Liver (tissue), 9 donors: ENCODE data around the gene HOXA4. TPM values are rescaled to one million over a fixed set of nuclear protein-coding genes. Genes with fewer than 3 reads are reported as not detected.

Experiments
- DNase-seq: peaks from one replicate; pipeline ENCODE4 v3.0.0-alpha.2; 2017; ENCODE audit warnings: low spot score
- H3K27ac ChIP-seq, 2 donors: one replicate each; pipeline ENCODE4 v1.7.0; 2013; ENCODE audit warnings: inconsistent platforms in 2 of 2, low read length in 2 of 2, control low read depth in 1 of 2, low read depth in 1 of 2, mild to moderate bottlenecking in 1 of 2
- H3K27me3 ChIP-seq, 4 donors: one replicate each; pipeline versions ENCODE4 v1.6.1 to v1.7.0; 2013; ENCODE audit warnings: low read length in 3 of 4, inconsistent platforms in 1 of 4, mild to moderate bottlenecking in 1 of 4, moderate library complexity in 1 of 4; ENCODE audit not compliant: control insufficient read depth in 4 of 4, insufficient read depth in 4 of 4
- H3K36me3 ChIP-seq, 4 donors: one replicate each; pipeline versions ENCODE4 v1.6.1 to v1.7.0; 2013; ENCODE audit warnings: low read length in 3 of 4, mild to moderate bottlenecking in 3 of 4, low read depth in 1 of 4, moderate library complexity in 1 of 4; ENCODE audit not compliant: control insufficient read depth in 4 of 4, insufficient read depth in 3 of 4
- H3K4me1 ChIP-seq, 4 donors: one replicate each; pipeline versions ENCODE4 v1.6.1 to v1.7.0; 2013; ENCODE audit warnings: low read length in 3 of 4, mild to moderate bottlenecking in 3 of 4, moderate library complexity in 1 of 4; ENCODE audit not compliant: control insufficient read depth in 4 of 4, insufficient read depth in 4 of 4
- H3K4me3 ChIP-seq, 3 donors: one replicate each; pipeline versions ENCODE4 v1.6.1 to v1.7.0; 2013; ENCODE audit warnings: low read length in 3 of 3, control low read depth in 1 of 3, low read depth in 1 of 3, mild to moderate bottlenecking in 1 of 3
- H3K9ac ChIP-seq, 2 donors: one replicate each; pipeline ENCODE4 v1.7.0; 2013; ENCODE audit warnings: low read length in 2 of 2, mild to moderate bottlenecking in 2 of 2, moderate library complexity in 2 of 2, control low read depth in 1 of 2, low read depth in 1 of 2
- H3K9me3 ChIP-seq, 4 donors: one replicate each; pipeline versions ENCODE4 v1.6.1 to v1.7.0; 2013; ENCODE audit warnings: low read length in 3 of 4; ENCODE audit not compliant: control insufficient read depth in 4 of 4
- EGR1 ChIP-seq, 2 donors: IDR thresholded peaks; 2 replicates each; pipeline ENCODE4 v1.6.1; 2016 to 2018; ENCODE audit warnings: antibody characterized with exemption in 2 of 2, low read depth in 2 of 2
- FOXA1 ChIP-seq: IDR thresholded peaks from 2 replicates; pipeline ENCODE4 v1.6.1; 2016; ENCODE audit warnings: antibody characterized with exemption
- GABPA ChIP-seq, 2 donors: IDR thresholded peaks in 1 of 2; conservative IDR thresholded peaks in 1 of 2; 2 replicates each; pipeline ENCODE4 v1.6.1; 2016; ENCODE audit warnings: antibody characterized with exemption in 2 of 2, mild to moderate bottlenecking in 1 of 2, moderate library complexity in 1 of 2
- HNF4A ChIP-seq, 2 donors: conservative IDR thresholded peaks; 2 replicates each; pipeline ENCODE4 v1.6.1; 2016; ENCODE audit warnings: antibody characterized with exemption in 2 of 2, mild to moderate bottlenecking in 2 of 2
- HNF4G ChIP-seq: IDR thresholded peaks from 2 replicates; pipeline ENCODE4 v1.6.1; 2016; ENCODE audit warnings: antibody characterized with exemption
- NR2F2 ChIP-seq: IDR thresholded peaks from 2 replicates; pipeline ENCODE4 v1.6.1; 2016; ENCODE audit warnings: antibody characterized with exemption
- RAD21 ChIP-seq, 2 donors: IDR thresholded peaks; 2 replicates each; pipeline ENCODE4 v1.6.1; 2016; ENCODE audit warnings: antibody characterized with exemption in 2 of 2, mild to moderate bottlenecking in 2 of 2
- REST ChIP-seq: IDR thresholded peaks from 2 replicates; pipeline ENCODE4 v1.6.1; 2016; ENCODE audit warnings: antibody characterized with exemption, mild to moderate bottlenecking
- RXRA ChIP-seq, 2 donors: IDR thresholded peaks; 2 replicates each; pipeline ENCODE4 v1.6.1; 2017 to 2018; ENCODE audit warnings: antibody characterized with exemption in 2 of 2, mild to moderate bottlenecking in 1 of 2
- TAF1 ChIP-seq: conservative IDR thresholded peaks from 2 replicates; pipeline ENCODE4 v1.6.1; 2016; ENCODE audit warnings: antibody characterized with exemption, mild to moderate bottlenecking
- WGBS: extraction: QIAGEN DNeasy Blood & Tissue Kit; methylation state at CpG from one replicate; pipeline ENCODE4 v1.1.7; 2013; 5-methylcytosine and 5-hydroxymethylcytosine counted together
- polyA plus RNA-seq, 2 donors: library from polyadenylated mRNA; stranded (reverse) in 1 of 2; unstranded in 1 of 2; fragments of 200-250 nt in 1 of 2; fragments of >200 nt in 1 of 2; fragmentation: Nextera tagmentation in 1 of 2; extraction: Ambion mirVana in 1 of 2; gene quantifications; one replicate each; pipeline versions ENCODE4 v1.2.1 to v1.2.3, GENCODE V29; 2013 to 2015
- total RNA-seq, 2 donors: library from RNA; depleted of rRNA; stranded (reverse); fragments of >200 nt; gene quantifications; one replicate each; pipeline ENCODE4 v1.2.3, GENCODE V29; 2014
- TF ChIP-seq, protein P1 (sequence below): IDR thresholded peaks from 2 replicates; pipeline ENCODE4 v1.6.1; 2016; ENCODE audit warnings: antibody characterized with exemption
- TF ChIP-seq, protein P2 (sequence below): IDR thresholded peaks from 2 replicates; pipeline ENCODE4 v1.6.1; 2016; ENCODE audit warnings: antibody characterized with exemption
- donor health status: healthy.
- donor health status: healthy.
- donor health status: healthy.
- donor health status: healthy.
- donor health status: healthy.

Gene HOXA4
- total and polyA plus RNA-seq, 4 donors = 0.17 to 1.1 (median 0.30) TPM

DNA sequence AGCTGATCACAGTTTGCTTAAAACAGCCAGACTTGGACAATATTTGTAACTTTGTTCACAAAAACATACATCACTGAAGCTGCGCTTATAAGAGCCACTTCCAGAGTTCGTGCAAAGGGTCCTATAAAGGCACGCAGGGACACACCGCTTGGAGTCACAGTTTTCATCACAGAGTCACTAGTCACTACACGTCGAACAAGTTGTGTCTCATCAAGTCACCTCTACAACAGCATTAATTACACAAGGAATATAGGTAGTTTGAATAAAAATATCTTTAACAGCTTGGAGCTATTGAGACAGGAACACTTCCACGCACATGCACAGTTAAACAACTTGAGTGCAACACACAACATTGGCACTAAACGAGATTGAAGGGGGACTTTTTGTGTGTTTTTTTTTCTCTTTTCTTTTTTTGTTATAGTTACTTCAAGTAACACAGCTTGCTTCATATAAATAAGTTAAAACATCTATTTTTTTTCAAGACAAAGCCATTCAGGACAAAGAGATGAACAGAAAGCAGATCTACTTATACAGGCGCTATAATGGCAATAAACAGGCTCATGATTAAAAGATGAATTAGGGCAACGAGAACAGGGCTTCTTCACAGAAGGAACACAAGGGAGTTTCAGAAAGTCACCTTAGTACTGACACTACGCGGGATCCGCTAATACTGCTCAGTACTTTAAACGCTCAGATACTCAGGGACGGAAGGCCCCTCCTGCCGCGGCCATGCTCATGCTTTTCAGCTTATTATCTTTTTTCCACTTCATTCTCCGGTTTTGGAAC lies 10.8 kb upstream of the HOXA4 start:
- WGBS = 34% methylated on average over 18 of the region's 18 CpGs
- H3K27me3 ChIP-seq = peaks cover 6 to 27% (median 14%) of the 10 kb centered on the region in 4 donors
- TF ChIP-seq HNF4G (no peak), NR2F2 (no peak)
- H3K4me1 ChIP-seq = peaks cover 0 to 14% (median 8%) of the 10 kb centered on the region in 4 donors
- no peak overlapping the region for H3K9ac ChIP-seq
- DNase-seq = no peak
- peaks cover 0 to 11% (median 0%) of the 10 kb centered on the region in 4 donors for H3K9me3 ChIP-seq
- no peak overlapping the region for H3K4me3 ChIP-seq
- no peak overlapping the region for H3K27ac ChIP-seq
- H3K36me3 ChIP-seq = no peaks in the 10 kb centered on the region

DNA sequence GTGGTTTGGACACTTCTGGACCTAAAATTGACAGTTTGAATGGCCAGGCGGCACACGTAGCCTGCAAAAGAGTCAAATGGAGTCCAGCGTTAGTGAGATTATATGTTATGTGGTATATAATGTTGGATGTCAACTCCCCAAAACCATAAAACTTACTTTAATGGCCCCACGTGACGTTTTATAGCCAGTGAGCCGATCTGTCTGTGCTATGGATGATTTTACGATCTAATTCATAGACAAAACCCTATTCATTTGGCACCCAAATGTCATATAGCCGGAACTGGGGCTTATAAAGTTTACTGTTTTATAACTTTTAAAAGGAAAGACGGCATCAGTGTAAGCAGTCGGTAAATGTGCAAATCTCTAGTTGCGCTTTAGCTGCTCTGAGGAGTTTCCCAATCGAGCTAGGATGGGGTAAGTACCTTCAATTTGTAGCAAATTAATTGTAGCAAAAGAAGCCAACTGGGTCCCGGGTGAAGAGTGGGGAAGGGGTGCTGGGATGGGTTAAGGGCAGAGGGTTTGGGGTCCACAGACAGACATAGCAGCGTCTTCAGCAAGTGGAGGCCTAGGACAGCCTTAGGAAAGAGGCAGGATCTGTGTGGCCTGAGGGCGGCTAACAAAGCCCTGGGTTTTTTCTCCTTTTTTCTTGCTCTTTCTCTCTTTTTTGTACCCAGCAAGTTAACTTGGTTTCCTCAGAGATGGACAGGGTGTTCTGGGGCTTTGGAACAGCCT lies 9.7 kb upstream of the HOXA4 start:
- peaks cover 0 to 9% (median 0%) of the 10 kb centered on the region in 4 donors for H3K9me3 ChIP-seq
- no peaks in the 10 kb centered on the region for H3K36me3 ChIP-seq
- no peak for DNase-seq
- no peak overlapping the region for H3K27ac ChIP-seq
- TF ChIP-seq REST (no peak), FOXA1 (no peak), RXRA (IDR thresholded peaks at IDR 0.05) (no peak), HNF4A (conservative IDR thresholded peaks at IDR 0.05) (no peak), GABPA (IDR thresholded peaks at IDR 0.05 in 1 of 2, conservative IDR thresholded peaks at IDR 0.05 in 1 of 2) (no peak)
- TF ChIP-seq, protein P1, sequence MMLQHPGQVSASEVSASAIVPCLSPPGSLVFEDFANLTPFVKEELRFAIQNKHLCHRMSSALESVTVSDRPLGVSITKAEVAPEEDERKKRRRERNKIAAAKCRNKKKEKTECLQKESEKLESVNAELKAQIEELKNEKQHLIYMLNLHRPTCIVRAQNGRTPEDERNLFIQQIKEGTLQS = no peak
- peaks cover 6 to 25% (median 14%) of the 10 kb centered on the region in 4 donors for H3K27me3 ChIP-seq
- H3K4me1 ChIP-seq = peaks cover 0 to 14% (median 8%) of the 10 kb centered on the region in 4 donors
- WGBS = 40% methylated on average over 15 of the region's 15 CpGs
- H3K4me3 ChIP-seq = no peak overlapping the region
- no peak overlapping the region for H3K9ac ChIP-seq

DNA sequence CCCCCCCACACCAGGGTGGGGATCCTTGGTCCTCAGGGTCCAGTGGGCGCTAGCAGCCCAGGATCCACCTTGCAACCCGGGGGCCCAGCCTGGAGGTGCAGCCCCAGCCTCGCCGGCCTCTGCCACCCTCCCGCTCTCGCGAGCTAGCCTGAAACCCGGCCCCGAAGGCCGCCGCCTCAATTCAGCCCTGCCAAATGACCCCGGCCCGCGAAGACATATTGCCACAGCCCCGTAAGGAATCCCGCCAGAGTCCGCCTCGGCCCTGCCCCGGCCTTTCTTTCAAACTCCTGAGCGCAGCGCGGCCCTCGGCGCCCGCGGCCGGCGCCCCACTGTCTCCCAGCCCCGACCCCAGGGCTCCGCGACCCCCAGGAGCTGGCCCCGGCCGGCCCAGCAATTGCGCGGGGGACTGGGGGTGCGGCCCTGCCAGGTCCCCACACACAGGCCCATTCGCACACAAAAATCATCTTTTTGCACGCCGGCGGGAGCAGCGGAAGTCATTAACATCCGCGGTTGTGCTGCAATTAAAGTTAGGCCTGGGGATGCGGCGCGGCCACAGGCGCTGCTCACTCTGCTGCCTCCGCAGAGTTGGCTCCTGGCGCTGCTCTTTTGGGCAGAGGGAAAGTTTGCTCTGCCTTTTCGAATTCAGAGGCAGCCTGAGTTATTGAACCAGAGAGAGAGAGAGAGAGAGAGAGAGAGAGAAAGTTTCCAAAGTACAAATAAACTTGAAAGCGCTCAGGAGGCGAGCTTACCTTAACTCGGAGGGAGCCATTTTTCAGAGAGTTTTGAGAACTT lies 9.0 kb upstream of the HOXA4 start:
- Histone ChIP-seq H3K4me1 (peaks cover 0 to 14% (median 6%) of the 10 kb centered on the region in 4 donors), H3K9me3 (peaks cover 0 to 9% (median 0%) of the 10 kb centered on the region in 4 donors), H3K36me3 (no peaks in the 10 kb centered on the region), H3K4me3 (no peak overlapping the region), H3K27ac (no peak overlapping the region), H3K9ac (no peak overlapping the region), H3K27me3 (peaks cover 6 to 22% (median 14%) of the 10 kb centered on the region in 4 donors)
- 27% methylated on average over 53 of the region's 53 CpGs for WGBS
- no peak for DNase-seq
- TF ChIP-seq FOXA1 (no peak), EGR1 (IDR thresholded peaks at IDR 0.05; ENCODE audit: low read depth in 2 of 2) (no peak), NR2F2 (no peak), HNF4G (no peak), TAF1 (no peak), RAD21 (IDR thresholded peaks at IDR 0.05) (no peak), REST (no peak)
- TF ChIP-seq, protein P2, sequence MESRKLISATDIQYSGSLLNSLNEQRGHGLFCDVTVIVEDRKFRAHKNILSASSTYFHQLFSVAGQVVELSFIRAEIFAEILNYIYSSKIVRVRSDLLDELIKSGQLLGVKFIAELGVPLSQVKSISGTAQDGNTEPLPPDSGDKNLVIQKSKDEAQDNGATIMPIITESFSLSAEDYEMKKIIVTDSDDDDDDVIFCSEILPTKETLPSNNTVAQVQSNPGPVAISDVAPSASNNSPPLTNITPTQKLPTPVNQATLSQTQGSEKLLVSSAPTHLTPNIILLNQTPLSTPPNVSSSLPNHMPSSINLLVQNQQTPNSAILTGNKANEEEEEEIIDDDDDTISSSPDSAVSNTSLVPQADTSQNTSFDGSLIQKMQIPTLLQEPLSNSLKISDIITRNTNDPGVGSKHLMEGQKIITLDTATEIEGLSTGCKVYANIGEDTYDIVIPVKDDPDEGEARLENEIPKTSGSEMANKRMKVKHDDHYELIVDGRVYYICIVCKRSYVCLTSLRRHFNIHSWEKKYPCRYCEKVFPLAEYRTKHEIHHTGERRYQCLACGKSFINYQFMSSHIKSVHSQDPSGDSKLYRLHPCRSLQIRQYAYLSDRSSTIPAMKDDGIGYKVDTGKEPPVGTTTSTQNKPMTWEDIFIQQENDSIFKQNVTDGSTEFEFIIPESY = no peak
- TF ChIP-seq, protein P1 = no peak
